D341Med (cell line): Measurements from ENCODE around the gene CNTN5.

Experiments
- DNase-seq: peaks from one replicate; pipeline ENCODE4 v3.0.0; 2012; ENCODE audit warnings: low spot score

Gene CNTN5

DNA sequence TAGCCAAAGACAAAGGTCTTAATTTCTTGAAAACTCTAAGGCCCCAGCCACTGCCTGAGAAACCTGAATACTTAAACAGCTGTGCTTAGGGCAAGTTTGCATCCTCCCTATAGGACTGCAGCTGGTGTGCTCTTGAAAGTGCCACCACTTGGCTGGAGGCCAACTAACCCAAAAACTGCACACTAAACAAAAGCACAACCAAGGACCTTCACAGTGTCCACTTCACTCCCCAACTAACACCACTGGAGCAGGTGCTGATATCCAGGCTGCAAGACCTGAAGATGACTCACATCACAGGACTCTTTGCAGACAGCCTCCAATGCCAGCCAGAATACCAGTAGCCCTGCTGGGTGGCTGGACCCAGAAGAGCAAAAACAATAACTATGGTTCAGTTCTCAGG, 1308.6 kb downstream of the CNTN5 start:
- no peak for DNase-seq

DNA sequence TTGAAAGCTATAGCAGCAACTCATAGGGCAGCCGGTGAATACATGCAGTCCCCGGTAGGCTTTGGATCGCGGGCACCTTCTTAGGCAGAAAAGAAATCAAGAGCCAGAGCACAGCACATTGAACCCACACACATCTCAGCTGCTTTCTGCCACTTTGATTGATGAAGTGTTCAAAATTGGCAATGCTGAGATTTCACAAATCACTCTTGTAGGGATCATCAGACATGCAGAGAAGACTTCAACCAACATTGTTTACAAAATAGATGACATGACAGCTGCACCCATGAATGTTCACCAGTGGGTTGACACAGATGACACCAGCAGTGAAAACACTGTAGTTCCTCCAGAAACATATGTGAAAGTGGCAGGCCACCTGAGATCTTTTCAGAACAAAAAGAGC, 1316.1 kb downstream of the CNTN5 start:
- DNase-seq = no peak

DNA sequence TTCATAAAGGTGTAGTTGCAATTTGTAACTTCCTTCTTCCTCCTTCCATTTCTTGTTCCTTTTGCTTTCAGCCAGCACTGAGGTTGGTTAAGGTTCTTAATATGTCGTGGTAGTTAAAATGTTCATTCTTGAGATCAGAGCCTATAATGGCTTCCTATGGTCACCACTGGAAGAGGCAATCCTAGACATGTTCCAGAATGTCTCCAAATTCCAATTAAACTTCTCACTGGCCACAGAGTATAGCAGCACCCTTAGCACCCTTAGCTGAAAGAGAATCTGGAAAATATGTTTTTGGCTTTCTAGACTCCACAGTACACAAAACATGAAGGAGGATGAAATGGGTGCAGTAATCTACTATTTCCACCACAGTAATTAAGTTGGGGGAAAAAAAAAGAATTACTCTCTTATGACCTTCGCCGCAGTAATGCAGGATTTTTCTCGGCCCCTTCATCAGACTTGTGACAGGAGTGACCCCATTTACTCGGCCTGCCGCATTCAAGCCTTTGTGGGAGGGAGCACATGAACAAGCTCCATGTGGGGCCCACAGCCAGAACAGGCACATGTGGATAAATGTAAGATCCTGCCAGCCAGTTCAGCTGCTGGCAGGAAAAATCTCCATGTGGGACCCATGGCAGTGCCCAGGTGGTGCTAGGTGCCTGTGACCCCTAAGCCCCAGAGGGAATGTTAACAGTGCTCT, 1317.5 kb downstream of the CNTN5 start:
- no peak for DNase-seq

DNA sequence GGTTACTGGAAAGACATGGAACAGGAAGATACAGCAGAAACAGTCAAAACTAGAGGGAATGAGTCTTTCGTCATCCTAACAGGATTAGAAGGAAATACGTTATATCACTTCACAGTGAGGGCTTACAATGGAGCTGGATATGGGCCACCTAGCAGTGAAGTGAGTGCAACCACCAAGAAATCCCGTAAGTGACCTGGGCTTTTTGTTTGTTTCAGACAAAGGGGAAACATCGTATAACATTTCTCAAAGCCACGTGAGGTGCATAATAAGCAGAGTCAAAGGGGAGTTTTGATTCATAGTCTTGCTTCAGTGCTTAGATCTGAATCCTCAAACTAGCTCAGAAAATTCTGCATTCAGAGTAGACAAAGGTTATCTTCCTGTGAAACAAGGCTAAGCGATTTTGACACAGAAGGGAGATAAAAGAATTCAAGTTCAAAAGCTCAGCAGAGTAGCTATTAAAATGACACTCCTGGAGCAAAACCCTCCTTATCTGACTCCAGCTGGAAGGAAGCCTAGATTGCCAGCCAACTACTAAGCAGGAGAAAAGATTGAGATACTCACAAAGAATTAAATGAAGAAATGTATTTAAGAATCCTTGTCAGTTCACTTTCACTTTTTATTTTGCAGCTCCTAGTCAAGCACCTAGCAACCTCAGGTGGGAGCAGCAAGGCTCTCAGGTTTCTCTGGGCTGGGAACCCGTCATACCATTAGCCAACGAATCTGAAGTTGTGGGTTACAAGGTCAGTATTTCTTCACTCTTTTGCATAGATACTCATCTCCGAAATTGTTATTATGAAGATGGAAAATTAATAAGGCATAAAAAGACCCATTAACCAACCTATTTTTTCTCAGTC, 1319.9 kb downstream of the CNTN5 start:
- DNase-seq = no peak

DNA sequence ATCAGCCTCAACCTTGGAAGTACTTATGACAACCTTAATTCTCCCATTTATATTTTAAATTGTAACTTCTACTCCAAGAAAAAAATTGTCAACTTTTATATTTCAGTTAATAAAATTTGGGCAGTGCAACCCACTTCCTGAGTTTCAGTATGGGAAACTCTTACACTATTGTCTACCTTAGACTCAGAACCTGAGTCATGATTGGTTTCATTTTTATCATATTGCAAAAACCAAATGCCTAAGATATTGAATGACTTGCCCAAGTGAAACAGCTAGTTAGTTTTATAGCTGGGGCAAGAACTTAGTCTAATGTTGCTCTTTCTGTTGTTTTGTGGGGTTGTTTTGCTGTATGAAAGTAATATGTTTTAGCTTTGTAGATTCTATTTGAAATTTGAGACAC, 1332.3 kb downstream of the CNTN5 start:
- no peak for DNase-seq

DNA sequence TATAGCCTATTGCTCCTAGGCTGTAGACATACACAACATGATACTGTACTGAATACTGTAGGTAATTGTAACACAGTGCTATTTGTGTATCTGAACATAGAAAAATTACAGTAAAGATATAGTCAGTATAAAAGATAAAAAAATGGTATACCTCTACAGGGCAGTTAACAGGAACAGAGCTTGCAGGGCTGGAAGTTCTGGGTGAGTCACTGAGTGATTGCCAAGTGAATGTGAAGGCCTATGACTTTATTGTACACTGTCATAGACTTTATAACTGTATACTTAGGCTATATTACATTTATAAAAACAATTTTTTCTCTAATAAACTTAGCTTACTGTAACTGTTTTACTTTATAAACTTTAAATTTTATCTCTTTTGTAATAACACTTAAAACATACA, 1334.0 kb downstream of the CNTN5 start:
- DNase-seq = no peak

DNA sequence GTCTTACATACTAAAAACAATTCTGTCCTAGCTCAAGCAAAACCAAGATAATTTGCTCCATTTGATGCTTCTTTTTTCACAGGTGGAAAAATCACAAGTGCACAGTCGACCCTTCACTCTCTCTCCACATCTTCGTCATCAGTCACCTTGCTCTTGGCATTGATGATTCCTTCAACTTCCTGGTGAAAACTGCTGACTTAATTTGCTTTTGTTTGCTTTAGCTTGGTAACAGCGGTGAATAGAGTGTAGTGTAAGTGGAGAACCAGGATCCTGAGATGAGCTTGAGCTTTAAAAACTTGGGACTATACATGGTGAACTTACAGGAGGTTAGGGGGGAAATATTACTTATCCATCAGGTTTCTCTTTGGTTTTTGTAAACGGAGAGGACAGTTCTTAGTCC, 1335.3 kb downstream of the CNTN5 start:
- no peak for DNase-seq

DNA sequence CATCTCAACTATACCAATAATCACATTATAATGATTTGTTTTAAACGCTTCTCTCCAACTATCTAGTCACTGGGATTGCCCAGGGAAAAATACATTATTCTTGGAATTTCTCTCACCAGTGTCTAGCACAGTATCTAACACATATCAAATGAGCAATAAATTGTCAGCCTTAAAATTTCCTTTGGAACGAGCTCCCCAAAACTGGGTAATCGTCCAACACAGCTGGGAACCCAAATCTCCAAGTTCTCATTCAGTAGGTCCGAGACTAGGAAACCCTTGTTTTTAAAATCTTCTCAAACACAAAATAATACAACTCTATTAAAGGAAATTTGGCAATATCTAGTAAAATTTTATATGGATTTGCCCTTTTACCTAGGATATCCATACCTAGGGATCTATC, 1338.5 kb downstream of the CNTN5 start:
- DNase-seq = no peak

DNA sequence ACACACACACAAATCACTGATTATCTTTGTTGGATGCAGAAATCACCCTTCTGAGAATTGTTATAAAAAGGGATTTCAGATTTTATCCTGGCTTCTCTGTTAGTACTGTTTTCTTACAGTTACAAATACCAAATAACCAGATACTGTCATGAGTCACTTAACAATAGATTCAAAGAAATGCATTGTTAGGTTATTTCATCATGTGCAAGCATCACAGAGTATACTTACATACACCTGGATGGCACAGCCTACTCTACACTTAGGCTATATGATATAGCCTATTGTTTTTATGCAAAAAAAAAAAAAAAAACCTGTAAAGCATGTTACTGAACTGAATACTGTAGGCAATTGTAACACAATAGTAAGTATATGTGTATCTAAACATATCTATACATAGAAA, 1347.1 kb downstream of the CNTN5 start:
- DNase-seq = no peak

DNA sequence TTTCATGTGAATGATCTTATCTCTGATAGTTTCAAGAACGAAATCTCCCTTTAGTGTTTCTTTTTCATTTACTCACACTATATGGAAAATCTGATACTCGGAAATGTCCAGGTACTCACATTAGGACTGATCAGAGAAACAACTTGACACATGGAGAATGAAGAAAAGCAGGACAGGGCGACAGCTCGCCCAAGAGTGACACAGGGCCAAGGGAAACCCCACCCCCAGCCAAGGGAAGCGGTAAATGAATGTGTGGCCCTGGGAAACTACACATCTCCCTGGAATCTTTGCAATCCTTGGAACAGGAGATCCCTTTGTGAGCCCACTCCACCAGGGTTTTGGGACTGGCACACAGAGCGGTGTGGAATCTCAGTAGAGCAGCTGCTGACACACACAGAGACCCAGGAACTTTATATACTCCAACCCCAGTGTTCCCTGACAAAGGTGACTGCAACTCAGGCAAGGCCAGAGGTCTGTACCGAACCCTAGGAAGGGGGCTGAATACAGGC, 1362.7 kb downstream of the CNTN5 start:
- DNase-seq = no peak

DNA sequence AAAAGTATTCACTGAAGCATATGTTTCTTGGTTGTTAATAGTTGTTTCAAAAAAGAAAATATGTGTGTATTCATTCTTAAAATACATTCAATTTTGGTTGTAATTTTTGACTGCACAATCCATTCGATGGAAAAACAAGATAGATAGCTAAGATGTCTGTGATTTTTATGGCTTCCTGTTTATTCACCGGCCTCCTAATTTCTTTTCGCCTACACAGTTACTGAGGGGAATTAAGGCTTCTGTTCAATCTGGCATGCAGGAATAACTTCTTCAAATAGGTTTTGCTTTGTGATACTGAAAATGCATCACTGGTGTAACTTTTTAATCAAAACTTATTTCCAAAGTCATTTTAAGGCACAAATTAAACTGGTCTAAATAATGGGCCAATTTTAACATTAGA, 1375.5 kb downstream of the CNTN5 start:
- DNase-seq = no peak

DNA sequence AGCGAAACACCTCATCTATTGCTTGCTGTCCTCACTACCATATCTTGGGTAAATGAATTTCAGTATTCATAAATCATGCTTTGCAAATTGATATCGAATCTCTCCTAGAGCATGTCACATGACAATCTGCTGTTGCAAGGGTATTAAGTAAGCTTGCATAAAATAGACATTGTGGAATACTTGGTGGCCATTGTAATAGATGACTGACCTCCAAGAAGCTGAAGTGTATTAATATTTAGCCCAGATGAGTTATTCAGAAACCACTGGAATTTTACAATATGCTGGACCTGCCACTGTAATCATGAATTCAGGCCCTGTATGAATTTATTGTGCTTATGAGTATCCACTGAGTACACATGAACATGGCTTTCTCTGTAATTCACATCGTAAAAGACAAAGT, 1376.7 kb downstream of the CNTN5 start:
- DNase-seq = no peak

DNA sequence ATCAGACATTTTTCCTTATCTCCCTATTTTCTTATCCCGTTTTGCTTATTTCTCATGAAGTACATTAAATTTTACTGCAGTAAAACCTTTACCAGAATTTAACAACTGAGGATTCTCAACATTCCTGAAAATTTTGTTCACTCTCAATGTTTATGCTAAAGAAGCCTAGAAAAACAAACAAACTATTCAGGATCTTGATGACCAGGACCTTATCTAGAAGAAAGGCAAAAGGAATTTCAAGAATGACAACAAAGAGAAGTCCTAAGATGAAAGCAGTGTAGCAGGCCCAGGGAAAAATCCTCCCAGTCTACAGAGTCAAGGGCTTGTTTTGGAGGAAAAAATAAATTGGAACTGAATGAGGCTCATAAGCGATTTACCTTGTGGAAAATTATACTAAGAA, 1383.1 kb downstream of the CNTN5 start:
- DNase-seq = no peak

DNA sequence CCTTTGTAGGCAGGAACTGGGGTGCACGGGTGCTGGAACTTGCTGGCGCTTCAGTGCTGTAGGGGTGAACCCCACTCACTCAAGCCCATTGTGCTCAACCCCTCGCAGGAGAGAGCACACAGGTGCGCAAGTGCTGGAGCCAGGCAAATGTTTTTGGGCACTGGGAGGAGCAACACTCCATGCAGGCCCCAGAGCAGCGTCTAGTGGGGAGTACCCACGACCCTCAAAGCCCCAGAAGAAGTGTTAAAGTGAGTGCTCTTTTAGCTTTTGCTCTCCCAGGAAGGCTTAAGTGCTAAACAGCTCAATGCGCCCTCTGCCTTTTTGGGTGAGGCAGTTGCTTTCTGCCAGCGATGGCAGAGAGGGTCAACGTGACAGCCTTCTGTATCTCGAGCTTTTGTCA, 1384.2 kb downstream of the CNTN5 start:
- DNase-seq = no peak
